ENCODE measurements around the gene HEPACAM.
A peak's percentile ranks its signal among the peaks of the same experiment; 100 is the strongest.

The HEPACAM gene

DNA sequence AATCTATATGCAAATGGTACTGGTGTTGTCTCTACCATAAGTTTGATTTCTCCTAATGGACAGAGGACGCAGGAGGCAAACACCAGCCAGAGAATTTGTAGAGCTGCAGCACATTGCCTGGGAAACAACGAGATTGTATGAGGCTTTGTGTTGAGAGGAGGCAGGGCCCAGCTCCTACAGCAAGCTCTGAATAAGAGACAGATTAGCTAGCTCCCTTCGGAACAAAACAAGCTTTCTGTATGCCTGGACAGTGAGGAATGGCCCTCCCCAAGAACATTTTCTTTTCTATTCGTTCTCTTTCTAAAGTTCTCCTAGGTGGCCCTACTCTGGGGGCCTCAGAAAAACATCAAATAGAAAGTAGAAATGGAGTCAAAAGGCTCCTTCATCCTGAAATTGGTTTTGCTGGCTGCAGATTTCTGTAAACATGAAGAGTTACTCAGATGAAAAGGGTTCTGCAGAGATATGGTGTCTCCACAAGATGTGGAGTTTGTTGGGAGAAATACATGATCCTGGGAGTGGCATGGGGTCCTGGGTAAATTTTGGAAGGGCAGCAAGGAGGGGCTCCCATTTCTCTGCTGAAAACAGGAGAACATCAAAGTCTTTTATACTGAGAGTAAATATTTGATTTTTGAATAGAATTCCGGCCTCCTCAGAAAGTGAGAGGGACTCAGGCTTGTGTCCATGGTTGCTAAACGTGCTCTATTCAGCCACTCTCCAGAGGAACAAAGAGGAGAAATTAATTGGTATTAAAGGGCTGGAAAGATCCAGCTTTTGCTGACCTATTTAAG is 6.8 kb upstream of the HEPACAM start:
- no peak for DNase-seq

DNA sequence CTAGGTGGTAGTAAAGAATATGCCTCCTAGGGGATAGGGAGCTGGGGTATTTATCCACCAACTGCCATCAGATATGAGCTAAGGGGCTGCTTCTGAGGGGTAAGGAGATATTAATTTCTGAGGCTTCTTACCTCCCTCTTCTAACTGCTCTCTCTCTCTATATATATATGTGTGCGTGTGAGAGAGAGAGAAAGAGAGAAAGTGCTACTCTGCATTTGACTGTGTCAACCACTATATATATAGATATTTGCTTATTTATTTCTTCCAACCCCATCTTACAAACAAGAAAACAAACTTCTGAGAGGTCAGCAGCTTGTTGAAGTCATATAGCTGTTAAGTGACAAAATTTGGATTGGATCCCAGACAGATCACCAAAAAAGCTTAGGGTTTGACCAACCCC is 5.9 kb upstream of the HEPACAM start:
- DNase-seq: no peak

DNA sequence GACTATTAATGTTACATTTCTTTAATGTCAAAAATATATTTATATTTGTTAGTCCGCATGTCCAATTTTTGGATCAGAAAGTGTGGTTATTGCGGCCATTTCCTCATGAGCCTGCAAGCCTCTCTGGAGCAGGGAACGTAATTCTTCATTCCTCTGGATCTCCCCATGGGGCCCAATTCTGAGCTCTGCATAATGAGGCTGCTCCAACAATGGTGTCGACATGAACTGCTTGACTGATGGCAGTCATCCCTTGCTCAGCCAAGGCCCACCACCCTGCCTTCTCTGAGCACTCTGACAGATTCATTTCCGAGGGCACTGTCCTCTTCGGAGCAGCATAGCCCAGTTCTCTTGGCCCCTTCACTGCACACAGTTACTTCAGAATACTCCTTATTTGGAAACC is 3.1 kb upstream of the HEPACAM start:
- DNase-seq: no peak

DNA sequence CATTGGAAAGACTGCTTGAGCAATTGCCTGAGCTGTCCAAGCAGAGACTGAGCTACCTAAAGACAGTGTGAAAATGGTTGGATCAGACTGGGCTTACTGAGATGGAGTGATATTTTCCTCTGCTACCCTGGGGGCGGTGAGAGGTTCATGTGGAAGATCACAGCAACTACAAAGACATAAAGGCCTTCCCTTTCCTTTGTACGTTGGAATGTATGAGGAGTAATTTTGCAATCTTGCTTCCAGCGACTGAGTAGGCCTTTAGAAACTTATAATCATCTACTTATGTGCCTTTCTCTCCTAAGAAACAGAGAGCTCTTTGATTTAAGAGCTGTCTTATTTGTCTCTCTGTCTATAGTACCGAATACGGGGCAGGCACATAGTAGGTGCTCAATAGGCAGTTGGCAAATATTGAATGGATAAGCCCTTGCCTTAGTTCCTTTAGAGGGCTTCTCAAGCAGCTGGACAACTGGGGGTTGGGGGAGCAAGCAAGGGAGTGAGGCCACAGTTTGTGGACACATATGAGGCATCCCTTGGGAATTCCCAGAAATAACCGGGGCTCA is 2.4 kb upstream of the HEPACAM start:
- DNase-seq: no peak

DNA sequence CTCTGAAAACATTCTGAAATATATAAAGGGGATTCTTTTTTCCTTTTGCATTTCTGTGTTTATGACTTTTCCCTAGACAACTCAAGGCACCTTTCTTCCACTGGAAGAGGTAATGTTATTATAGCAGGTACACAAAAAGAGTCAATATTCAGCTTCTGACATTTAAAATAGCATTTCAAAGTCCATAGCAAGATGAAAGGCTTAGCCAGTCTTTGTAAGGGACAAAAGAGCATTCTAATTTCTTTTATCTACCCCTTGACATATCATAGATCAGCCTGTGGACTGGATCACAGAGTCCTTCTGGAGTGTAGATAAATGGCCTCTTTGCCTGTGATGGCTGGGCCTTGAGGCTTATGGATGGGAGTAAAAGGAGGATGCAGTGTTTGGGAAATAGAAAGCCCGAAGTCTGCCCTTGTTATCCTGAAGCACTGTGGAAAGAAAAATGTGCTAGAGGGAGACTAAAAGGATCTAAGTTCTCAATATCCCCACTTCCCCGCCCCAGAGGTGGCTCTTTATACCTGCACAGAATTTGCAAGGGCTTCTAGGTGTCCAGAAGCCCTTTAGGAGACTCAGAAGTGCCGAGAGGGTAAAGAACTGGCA is 1.6 kb upstream of the HEPACAM start:
- DNase-seq: no peak

GRCh38 chr11:124934862-124935547 is 842 bp downstream of the HEPACAM start:
- no peak for DNase-seq

GRCh38 chr11:124930799-124931198 is 5.0 kb downstream of the HEPACAM start:
- DNase-seq: no peak

DNA sequence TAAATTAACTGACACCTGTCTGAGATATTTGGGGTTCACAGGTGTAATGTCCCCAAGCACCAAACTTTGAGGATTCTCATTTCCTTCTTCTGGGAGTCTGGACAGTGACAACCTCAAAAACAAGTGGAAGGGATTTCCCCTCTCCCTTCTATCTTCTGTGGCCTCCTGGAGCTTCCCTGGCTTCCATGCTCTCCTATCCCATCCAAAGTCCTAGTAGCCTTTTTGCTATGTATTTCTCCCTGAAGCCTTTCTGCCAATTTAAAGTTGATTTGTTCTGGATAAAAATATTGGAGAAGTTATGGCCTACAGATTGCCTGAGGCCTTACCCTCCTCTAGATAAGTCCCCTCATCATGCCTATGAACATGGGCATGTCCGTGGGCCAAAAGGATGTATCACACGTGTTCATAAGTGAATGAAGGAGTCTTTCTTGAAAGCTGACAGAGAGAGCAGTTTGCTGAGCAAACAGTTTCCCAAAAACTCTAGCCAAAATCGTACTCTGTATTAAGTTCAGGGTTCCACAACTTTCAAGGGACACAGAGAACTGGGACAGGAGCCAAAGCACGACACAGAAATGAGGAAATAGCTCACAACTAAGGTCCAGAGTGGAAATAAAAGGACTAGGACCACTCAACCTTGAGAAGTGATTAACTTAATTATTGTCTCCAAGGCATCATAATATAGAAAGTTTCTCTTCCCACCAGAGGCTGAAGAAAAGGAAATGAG is 6.7 kb downstream of the HEPACAM start:
- no peak for DNase-seq

DNA sequence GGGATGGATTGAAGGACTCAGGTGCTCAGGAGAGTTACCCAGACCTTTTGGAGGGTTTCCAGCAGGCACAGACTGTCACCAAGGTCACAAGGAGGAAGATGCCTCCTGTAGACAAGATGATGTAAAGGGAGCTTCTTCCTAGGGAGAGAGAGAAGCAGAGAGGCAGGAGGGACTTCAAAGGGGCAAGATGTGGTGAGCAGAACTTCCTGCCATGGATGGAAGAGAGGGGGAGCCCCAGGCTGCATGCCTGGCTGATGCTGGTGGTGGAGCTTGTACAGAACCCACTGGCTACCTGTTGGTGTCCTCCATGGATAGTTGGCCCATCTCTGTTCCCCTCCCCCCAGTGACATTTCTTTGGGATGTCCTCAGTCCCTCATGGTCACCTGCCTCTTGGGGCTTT is 12.6 kb downstream of the HEPACAM start:
- no peak for DNase-seq

DNA sequence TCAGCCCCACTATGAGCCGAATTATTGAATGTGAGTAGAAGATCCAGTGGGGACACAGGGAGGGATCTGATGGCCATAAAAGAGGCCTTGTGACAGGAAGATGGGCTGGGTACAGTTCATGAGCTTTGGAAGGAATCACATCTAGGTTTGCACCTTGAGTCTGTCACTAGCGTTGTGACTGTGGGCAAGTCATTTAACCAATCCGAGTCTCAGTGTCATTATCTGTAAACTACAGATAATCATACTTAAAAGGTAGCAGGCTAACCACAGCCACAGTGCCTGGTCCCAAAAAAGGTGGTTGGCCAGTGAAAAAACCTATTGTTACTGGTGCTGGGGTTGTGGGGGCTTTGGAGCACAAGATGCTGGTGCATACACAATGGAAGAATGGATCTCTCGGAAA is 13.0 kb downstream of the HEPACAM start:
- no peak for DNase-seq

DNA sequence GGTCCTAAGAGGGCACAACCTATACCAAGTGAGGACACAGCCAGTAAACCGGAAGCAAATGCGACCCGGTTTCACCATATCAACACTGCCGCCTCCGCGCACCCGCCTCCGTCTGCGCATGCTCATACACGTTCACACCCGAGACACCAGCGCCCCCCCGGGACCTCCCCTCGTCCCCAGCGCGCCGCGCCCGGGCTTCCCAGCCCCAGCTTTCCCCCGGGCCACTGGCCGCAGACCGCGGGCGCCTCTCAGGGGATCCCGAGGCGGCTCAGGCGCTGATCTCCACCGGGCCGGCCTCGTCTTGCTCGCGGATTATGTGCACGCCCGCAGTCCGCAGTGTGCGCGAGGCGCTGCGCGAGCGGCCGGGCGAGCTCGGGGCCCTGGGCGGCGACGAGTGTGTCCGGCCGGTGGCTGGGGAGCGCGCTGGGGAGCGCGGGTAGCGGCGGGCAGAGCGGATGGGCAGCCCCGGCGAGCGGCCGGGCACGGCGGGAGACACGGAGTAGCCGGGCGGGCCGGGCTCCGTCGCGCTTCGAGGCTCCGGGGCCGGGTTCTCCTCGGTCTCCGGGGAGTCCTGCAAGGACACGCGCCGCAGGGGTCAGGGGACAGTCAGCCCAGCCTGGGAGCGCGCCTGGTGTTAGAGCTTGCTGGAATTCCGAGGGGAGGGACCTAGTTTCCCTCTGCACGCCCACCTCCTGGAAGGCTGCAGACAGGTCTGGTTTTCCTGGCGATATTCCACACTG is 14.8 kb downstream of the HEPACAM start:
- peak; percentile 81 for DNase-seq

DNA sequence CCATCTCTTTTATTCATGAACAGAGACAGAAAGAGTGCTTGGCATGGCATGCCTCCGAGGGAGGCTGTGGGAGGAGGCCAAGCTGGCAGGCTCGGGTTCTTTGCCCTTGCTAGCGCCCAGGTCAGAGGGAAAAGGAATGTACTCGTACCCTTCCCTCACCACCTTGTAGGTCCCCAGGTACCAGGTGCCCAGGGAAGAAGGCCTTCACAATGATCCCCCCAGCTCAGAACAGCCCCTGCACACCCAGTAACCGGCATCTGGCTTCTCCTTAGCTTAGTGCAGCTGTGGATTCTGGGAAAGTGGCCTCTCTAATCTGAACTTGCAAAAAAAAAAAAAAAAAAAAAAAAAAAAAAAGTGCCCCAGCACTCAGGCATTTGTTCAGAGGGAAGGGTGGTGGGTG is 15.5 kb downstream of the HEPACAM start:
- DNase-seq: no peak

DNA sequence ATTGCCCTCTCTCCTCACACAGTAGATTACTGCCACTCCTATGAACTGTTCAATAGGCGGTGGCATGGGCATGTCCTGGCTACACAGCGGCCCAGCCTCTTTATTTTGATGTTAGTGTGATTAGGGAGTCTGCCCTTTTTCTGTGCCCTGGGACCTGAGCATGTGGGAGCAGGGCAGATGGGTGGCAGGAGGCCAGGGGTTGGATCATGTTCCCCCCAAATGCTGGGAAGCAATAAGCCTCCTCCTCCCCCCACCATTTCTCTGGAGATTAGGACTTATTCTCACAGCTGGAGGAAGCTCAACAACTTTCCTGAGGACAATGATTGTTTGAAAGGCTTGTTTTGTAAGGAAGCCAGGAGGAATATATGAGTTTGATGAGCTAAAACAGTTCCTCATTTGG is 15.9 kb downstream of the HEPACAM start:
- DNase-seq: no peak

DNA sequence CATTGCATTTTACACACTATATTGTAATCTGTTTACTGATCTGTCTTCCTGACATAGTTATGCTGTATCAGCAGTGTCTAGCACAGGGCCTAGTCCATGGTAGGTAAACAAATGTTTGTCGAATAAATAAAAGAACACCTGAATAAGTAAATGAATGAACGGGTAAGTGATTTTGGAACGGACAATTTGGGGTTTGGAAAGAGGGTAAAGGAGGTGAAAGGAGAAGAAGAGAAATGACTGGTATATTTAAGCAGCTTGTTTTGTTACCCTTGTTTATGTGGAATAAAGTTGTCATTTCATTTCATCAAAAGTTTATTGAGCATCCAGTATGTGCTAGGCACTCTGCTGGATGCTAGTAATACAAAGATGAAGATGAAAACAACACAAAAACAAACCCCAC is 16.9 kb downstream of the HEPACAM start, which contains the start of gene HEPN1:
Gene HEPN1, plus strand, starts transcription at position 301 of the 400 bp plus-strand sequence.
- no peak for DNase-seq

- DNase-seq: no peak
Measured at GRCh38 chr11:124917115-124917637, 18.7 kb downstream of the HEPACAM start.

DNA sequence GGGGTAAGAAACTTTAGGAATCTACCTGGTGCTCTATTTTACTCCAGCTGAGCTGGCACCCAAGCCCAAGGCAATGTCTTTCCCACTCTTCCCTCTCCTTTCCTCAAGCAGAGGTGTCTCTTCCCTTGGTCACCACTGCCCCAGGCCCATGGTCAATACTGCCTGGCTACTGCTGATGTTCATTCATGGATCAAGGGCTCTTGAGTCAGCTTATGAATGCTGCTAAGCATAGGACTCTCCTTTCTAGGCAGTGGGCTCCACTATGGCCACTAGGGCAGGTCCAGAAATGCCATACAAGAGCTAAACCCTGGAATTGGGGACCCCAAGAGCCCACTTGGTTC is 19.5 kb downstream of the HEPACAM start:
- DNase-seq: no peak

DNA sequence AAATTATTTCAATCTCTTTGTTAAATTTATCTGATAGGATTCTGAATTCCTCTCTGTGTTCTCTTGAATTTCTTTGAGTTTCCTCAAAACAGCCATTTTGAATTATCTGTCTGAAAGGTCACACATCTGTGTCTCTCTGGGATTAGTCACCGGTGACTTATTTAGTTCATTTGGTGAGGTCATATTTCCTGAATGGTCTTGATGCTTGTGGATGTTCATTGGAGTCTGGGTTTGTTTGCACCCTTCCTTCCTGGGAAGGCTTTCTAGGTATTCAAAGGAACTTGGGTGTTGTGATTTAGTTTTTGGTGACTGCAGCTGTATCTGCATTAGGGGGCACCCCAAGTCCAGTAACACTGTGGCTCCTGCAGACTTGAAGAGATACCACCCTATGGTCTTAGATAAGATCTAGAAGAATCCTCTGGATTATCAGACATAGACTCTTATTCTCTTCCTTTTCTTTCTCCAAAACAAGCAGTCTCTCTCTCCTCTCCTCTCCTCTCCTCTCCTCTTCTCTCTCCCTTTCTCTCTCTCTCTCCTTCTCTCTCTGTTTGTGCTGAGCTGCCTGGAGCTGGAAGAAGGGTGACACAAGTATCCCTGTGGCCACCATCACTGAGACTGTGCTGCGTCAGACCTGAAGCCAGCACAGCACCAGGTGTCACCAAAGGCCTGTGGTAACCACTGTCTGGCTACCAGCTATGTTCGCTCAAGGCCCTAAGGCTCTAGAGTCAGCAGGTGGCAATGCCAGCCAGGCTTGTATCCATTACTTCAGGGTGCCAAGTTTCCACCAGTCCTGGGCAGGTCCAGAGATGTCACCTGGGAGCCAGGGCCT is 20.1 kb downstream of the HEPACAM start:
- no peak for DNase-seq

GRCh38 chr11:124902616-124903015 is 33.2 kb downstream of the HEPACAM start:
- DNase-seq: no peak

- DNase-seq: no peak
Measured at GRCh38 chr11:124900464-124900863, 35.4 kb downstream of the HEPACAM start.

GRCh38 chr11:124899383-124900145 is 36.3 kb downstream of the HEPACAM start:
- no peak for DNase-seq
